Central memory CD8-positive, alpha-beta T cell (primary cell): Measurements from ENCODE around the gene SLX9.

ENCODE experiments used
- ATAC-seq: fragments of 150-1000 bp; cut with Tn5 transposase; replicated peaks from 2 replicates; pipeline ENCODE4 v1.10.0; 2022; ENCODE audit warnings: mild to moderate bottlenecking, moderate FRiP score, moderate number of reproducible peaks; ENCODE audit not compliant: poor library complexity, severe bottlenecking; ENCODE audit errors: extremely low read depth
- DNase-seq, 2 donors: peaks; one replicate each; pipeline ENCODE4 v3.0.0; 2021; ENCODE audit warnings: low spot score in 2 of 2
- H3K27ac Mint-ChIP-seq: one replicate; pipeline ENCODE4 v1.8.0; 2022; ENCODE audit warnings: low read depth, mild to moderate bottlenecking, moderate library complexity, mixed read lengths
- H3K27me3 Mint-ChIP-seq: one replicate; pipeline ENCODE4 v1.8.0; 2022; ENCODE audit warnings: mixed read lengths
- H3K36me3 Mint-ChIP-seq: one replicate; pipeline ENCODE4 v1.8.0; 2022; ENCODE audit warnings: mild to moderate bottlenecking, moderate library complexity, mixed read lengths; ENCODE audit not compliant: insufficient read depth
- H3K4me1 Mint-ChIP-seq: one replicate; pipeline ENCODE4 v1.8.0; 2022; ENCODE audit warnings: mixed read lengths
- H3K4me3 Mint-ChIP-seq: one replicate; pipeline ENCODE4 v1.8.0; 2022; ENCODE audit warnings: mild to moderate bottlenecking, moderate library complexity, mixed read lengths
- H3K9me3 Mint-ChIP-seq: one replicate; pipeline ENCODE4 v1.8.0; 2022; ENCODE audit warnings: mixed read lengths

The SLX9 gene

GRCh38 chr21:45009616-45010015, 69.8 kb downstream of the SLX9 start:
- DNase-seq, result no peak
- peaks cover 4% of the 10 kb centered on the region for H3K4me1 Mint-ChIP-seq
- H3K4me3 Mint-ChIP-seq, result no peak overlapping the region
- no peaks in the 10 kb centered on the region for H3K9me3 Mint-ChIP-seq
- no peaks in the 10 kb centered on the region for H3K36me3 Mint-ChIP-seq
- H3K27ac Mint-ChIP-seq, result no peak overlapping the region
- ATAC-seq, result no peak
- peaks cover 66% of the 10 kb centered on the region for H3K27me3 Mint-ChIP-seq

- Mint-ChIP-seq H3K4me1 (peaks cover 4% of the 10 kb centered on the region), H3K4me3 (no peak overlapping the region), H3K27ac (no peak overlapping the region), H3K36me3 (no peaks in the 10 kb centered on the region), H3K9me3 (no peaks in the 10 kb centered on the region), H3K27me3 (peaks cover 71% of the 10 kb centered on the region)
- DNase-seq, result no peak
- ATAC-seq, result no peak
Observed at GRCh38 chr21:45010096-45010495, 70.3 kb downstream of the SLX9 start.

GRCh38 chr21:45010860-45011259, 71.0 kb downstream of the SLX9 start:
- Mint-ChIP-seq H3K27me3 (peaks cover 78% of the 10 kb centered on the region), H3K4me1 (peaks cover 4% of the 10 kb centered on the region), H3K36me3 (peaks cover 2% of the 10 kb centered on the region), H3K4me3 (no peak overlapping the region), H3K27ac (no peak overlapping the region), H3K9me3 (no peaks in the 10 kb centered on the region)
- DNase-seq, result no peak
- ATAC-seq, result no peak

- Mint-ChIP-seq H3K36me3 (peaks cover 2% of the 10 kb centered on the region), H3K4me3 (no peak overlapping the region), H3K4me1 (peaks cover 4% of the 10 kb centered on the region), H3K27me3 (peaks cover 84% of the 10 kb centered on the region), H3K9me3 (no peaks in the 10 kb centered on the region), H3K27ac (no peak overlapping the region)
- ATAC-seq, result no peak
- DNase-seq, result no peak
Observed at GRCh38 chr21:45011426-45011825, 71.6 kb downstream of the SLX9 start.

- ATAC-seq (no peak), DNase-seq (no peak)
- Mint-ChIP-seq H3K4me3 (no peak overlapping the region), H3K9me3 (no peaks in the 10 kb centered on the region), H3K4me1 (peaks cover 4% of the 10 kb centered on the region), H3K27ac (no peak overlapping the region), H3K36me3 (peaks cover 2% of the 10 kb centered on the region), H3K27me3 (peaks cover 90% of the 10 kb centered on the region)
Observed at GRCh38 chr21:45011911-45012661, 72.3 kb downstream of the SLX9 start.

- no peak overlapping the region for H3K27ac Mint-ChIP-seq
- H3K27me3 Mint-ChIP-seq, result peaks cover 91% of the 10 kb centered on the region
- DNase-seq (no peak), ATAC-seq (no peak)
- H3K4me3 Mint-ChIP-seq, result no peak overlapping the region
- H3K36me3 Mint-ChIP-seq, result peaks cover 2% of the 10 kb centered on the region
- no peaks in the 10 kb centered on the region for H3K9me3 Mint-ChIP-seq
- peaks cover 8% of the 10 kb centered on the region for H3K4me1 Mint-ChIP-seq
Observed at GRCh38 chr21:45012662-45013259, 72.9 kb downstream of the SLX9 start.

GRCh38 chr21:45013260-45013841, 73.5 kb downstream of the SLX9 start:
- ATAC-seq (no peak), DNase-seq (no peak)
- no peaks in the 10 kb centered on the region for H3K9me3 Mint-ChIP-seq
- peaks cover 2% of the 10 kb centered on the region for H3K36me3 Mint-ChIP-seq
- peaks cover 12% of the 10 kb centered on the region for H3K4me1 Mint-ChIP-seq
- H3K4me3 Mint-ChIP-seq, result no peak overlapping the region
- H3K27ac Mint-ChIP-seq, result no peak overlapping the region
- peaks cover 92% of the 10 kb centered on the region for H3K27me3 Mint-ChIP-seq

- Mint-ChIP-seq H3K36me3 (peaks cover 2% of the 10 kb centered on the region), H3K9me3 (no peaks in the 10 kb centered on the region), H3K27ac (no peak overlapping the region), H3K27me3 (peaks cover 83% of the 10 kb centered on the region), H3K4me3 (no peak overlapping the region), H3K4me1 (peaks cover 7% of the 10 kb centered on the region)
- ATAC-seq (no peak), DNase-seq (no peak)
Observed at GRCh38 chr21:45014747-45015468, 75.1 kb downstream of the SLX9 start.

- DNase-seq (no peak), ATAC-seq (no peak)
- Mint-ChIP-seq H3K9me3 (no peaks in the 10 kb centered on the region), H3K4me3 (no peak overlapping the region), H3K27me3 (peaks cover 83% of the 10 kb centered on the region), H3K4me1 (peaks cover 7% of the 10 kb centered on the region), H3K36me3 (peaks cover 2% of the 10 kb centered on the region), H3K27ac (no peak overlapping the region)
Observed at GRCh38 chr21:45015469-45015860, 75.6 kb downstream of the SLX9 start.

- Mint-ChIP-seq H3K27ac (no peak overlapping the region), H3K4me1 (peaks cover 7% of the 10 kb centered on the region), H3K9me3 (no peaks in the 10 kb centered on the region), H3K27me3 (peaks cover 82% of the 10 kb centered on the region), H3K4me3 (no peak overlapping the region), H3K36me3 (peaks cover 2% of the 10 kb centered on the region)
- DNase-seq, result no peak
- no peak for ATAC-seq
Observed at GRCh38 chr21:45016031-45016405, 76.2 kb downstream of the SLX9 start.

- H3K36me3 Mint-ChIP-seq, result peaks cover 2% of the 10 kb centered on the region
- ATAC-seq (no peak), DNase-seq (no peak)
- H3K9me3 Mint-ChIP-seq, result no peaks in the 10 kb centered on the region
- peaks cover 77% of the 10 kb centered on the region for H3K27me3 Mint-ChIP-seq
- peaks cover 7% of the 10 kb centered on the region for H3K4me1 Mint-ChIP-seq
- no peak overlapping the region for H3K4me3 Mint-ChIP-seq
- H3K27ac Mint-ChIP-seq, result no peak overlapping the region
Observed at GRCh38 chr21:45016406-45017038, 76.7 kb downstream of the SLX9 start.
